GM12878 (cell line): ENCODE measurements around the gene MRPL30.

Experiments used
- CHD4 ChIP-seq: fragments of 200-600 bp; sonication (generic); IDR thresholded peaks from 2 replicates; pipeline ENCODE4 v1.6.1; 2016; ENCODE audit warnings: mild to moderate bottlenecking
- FOS ChIP-seq: IDR thresholded peaks from 3 replicates; pipeline ENCODE4 v1.6.1; 2011; ENCODE audit warnings: borderline replicate concordance; ENCODE audit not compliant: insufficient read length; ENCODE audit errors: extremely low read depth
- HDAC6 ChIP-seq: fragments of 200-600 bp; sonication (generic); IDR thresholded peaks from one replicate; pipeline ENCODE4 v1.8.0; 2017; ENCODE audit warnings: antibody characterized with exemption; ENCODE audit not compliant: unreplicated experiment

GRCh38 chr2:99140860-99141109 lies 40.2 kb upstream of the MRPL30 start:
- TF ChIP-seq CHD4 (no peak), HDAC6 (no peak), FOS (no peak)
